Endothelial cell (in vitro differentiated cells): ENCODE measurements around the gene DBI. TPM values are rescaled to one million over a fixed set of nuclear protein-coding genes. Genes with fewer than 3 reads are reported as not detected.

Experiments
- DNase-seq: peaks from one replicate; pipeline ENCODE4 v3.0.0; 2021; ENCODE audit warnings: low spot score
- H3K27ac Mint-ChIP-seq: one replicate; pipeline ENCODE4 v1.8.0; 2021; ENCODE audit warnings: mixed read lengths, inconsistent platforms; ENCODE audit not compliant: unreplicated experiment
- H3K27me3 Mint-ChIP-seq: one replicate; pipeline ENCODE4 v1.8.0; 2021; ENCODE audit warnings: mild to moderate bottlenecking, moderate library complexity, mixed read lengths, inconsistent platforms; ENCODE audit not compliant: unreplicated experiment
- H3K36me3 Mint-ChIP-seq: one replicate; pipeline ENCODE4 v1.8.0; 2021; ENCODE audit warnings: mild to moderate bottlenecking, low read depth, mixed read lengths, inconsistent platforms; ENCODE audit not compliant: unreplicated experiment
- H3K4me1 Mint-ChIP-seq: one replicate; pipeline ENCODE4 v1.8.0; 2021; ENCODE audit warnings: mild to moderate bottlenecking, mixed read lengths, inconsistent platforms; ENCODE audit not compliant: unreplicated experiment
- H3K4me3 Mint-ChIP-seq: one replicate; pipeline ENCODE4 v1.8.0; 2021; ENCODE audit warnings: mild to moderate bottlenecking, mixed read lengths, inconsistent platforms; ENCODE audit not compliant: unreplicated experiment
- H3K9me3 Mint-ChIP-seq: one replicate; pipeline ENCODE4 v1.8.0; 2021; ENCODE audit warnings: mixed read lengths, inconsistent platforms; ENCODE audit not compliant: unreplicated experiment
- CTCF ChIP-seq: fragments of 200-600 bp; sonication (generic); IDR thresholded peaks from one replicate; pipeline ENCODE4 v1.5.0; 2021; ENCODE audit warnings: antibody characterized with exemption; ENCODE audit not compliant: unreplicated experiment
- total RNA-seq: library from RNA; stranded (reverse); fragmentation: NEBNext Ultra II Directional; extraction: Animal tissue kit (Norgen Biotek cat#: 25700); gene quantifications from one replicate; pipeline ENCODE4 v1.2.1, GENCODE V29; 2021; ENCODE audit not compliant: unreplicated experiment

The DBI gene
- total RNA-seq, 1 donor from 2014 or later: 180 TPM

GRCh38 chr2:119384971-119385370, 18.2 kb downstream of the DBI start:
- Mint-ChIP-seq H3K27ac (no peak overlapping the region), H3K4me1 (peaks cover 18% of the 10 kb centered on the region), H3K4me3 (no peak overlapping the region), H3K9me3 (no peaks in the 10 kb centered on the region), H3K36me3 (no peaks in the 10 kb centered on the region), H3K27me3 (peaks cover 3% of the 10 kb centered on the region)
- no peak for DNase-seq
- no peak for TF ChIP-seq CTCF

DNA sequence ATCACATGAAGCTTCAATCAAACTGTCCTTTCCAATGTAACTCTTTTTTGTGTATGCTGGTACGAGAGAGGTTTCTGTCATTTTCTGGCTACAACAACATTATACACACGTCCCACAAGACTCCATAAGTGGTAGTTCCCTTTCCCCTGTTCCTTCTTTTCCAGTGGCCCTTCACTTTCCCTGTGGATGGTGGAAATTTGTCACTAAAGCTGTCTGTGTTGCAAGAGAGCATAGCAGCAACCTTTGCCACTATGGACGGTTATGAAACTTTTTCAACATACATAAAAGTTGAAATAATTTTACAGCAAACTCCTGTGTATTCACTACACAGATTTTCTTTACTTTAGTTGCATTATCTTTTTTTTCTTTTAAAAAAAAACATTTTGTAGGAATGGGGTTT, 18.7 kb downstream of the DBI start:
- peaks cover 22% of the 10 kb centered on the region for H3K4me1 Mint-ChIP-seq
- H3K4me3 Mint-ChIP-seq: no peak overlapping the region
- no peaks in the 10 kb centered on the region for H3K9me3 Mint-ChIP-seq
- peaks cover 3% of the 10 kb centered on the region for H3K27me3 Mint-ChIP-seq
- H3K36me3 Mint-ChIP-seq: no peaks in the 10 kb centered on the region
- TF ChIP-seq CTCF: no peak
- no peak for DNase-seq
- H3K27ac Mint-ChIP-seq: no peak overlapping the region

- H3K4me3 Mint-ChIP-seq: no peak overlapping the region
- H3K27me3 Mint-ChIP-seq: peaks cover 4% of the 10 kb centered on the region
- TF ChIP-seq CTCF: no peak
- peaks cover 31% of the 10 kb centered on the region for H3K4me1 Mint-ChIP-seq
- no peaks in the 10 kb centered on the region for H3K36me3 Mint-ChIP-seq
- no peak for DNase-seq
- H3K9me3 Mint-ChIP-seq: no peaks in the 10 kb centered on the region
- no peak overlapping the region for H3K27ac Mint-ChIP-seq
These were observed 20.8 kb downstream of the DBI start for GRCh38 chr2:119387381-119388129.

- peaks cover 31% of the 10 kb centered on the region for H3K4me1 Mint-ChIP-seq
- DNase-seq: no peak
- peaks cover 4% of the 10 kb centered on the region for H3K27me3 Mint-ChIP-seq
These were observed 23.0 kb downstream of the DBI start for GRCh38 chr2:119389615-119390306.

More at GRCh38 chr2:119389615-119390306, 23.0 kb downstream of the DBI start:
- no peak overlapping the region for H3K4me3 Mint-ChIP-seq
- no peak for TF ChIP-seq CTCF
- no peaks in the 10 kb centered on the region for H3K36me3 Mint-ChIP-seq
- no peak overlapping the region for H3K27ac Mint-ChIP-seq
- H3K9me3 Mint-ChIP-seq: no peaks in the 10 kb centered on the region
